ENCODE data around the gene ASPN. TPM values are rescaled to one million over a fixed set of nuclear protein-coding genes. Genes with fewer than 3 reads are reported as not detected.
A peak's percentile ranks its signal among the peaks of the same experiment; 100 is the strongest.

The ASPN gene
- total and polyA plus RNA-seq, 11 donors, result 4.6 to 36.3 (median 17.3) TPM

- no peak overlapping the region for H3K27ac ChIP-seq
- H3K9me3 ChIP-seq, result no peaks in the 10 kb centered on the region
- 92 to 98% (median 96%) methylated on average over 1 of the region's 1 CpG for WGBS, 4 donors
- no peaks in the 10 kb centered on the region for H3K27me3 ChIP-seq
- no peak for DNase-seq
- H3K36me3 ChIP-seq, result peaks cover 0 to 54% (median 4%) of the 10 kb centered on the region in 9 donors
- intact Hi-C loops (cut with DNase I), result loop anchor here in 1 of 10 donors (10.0 kb wide), 1 partner anchor 78 kb away; no protein-coding TSS in a partner anchor
- peaks cover 0 to 19% (median 5%) of the 10 kb centered on the region in 12 donors for H3K4me1 ChIP-seq
- H3K4me3 ChIP-seq, result no peak overlapping the region
- TF ChIP-seq CTCF (IDR thresholded peaks at IDR 0.05), result no peak
- no peak for TF ChIP-seq POLR2A (IDR thresholded peaks at IDR 0.05)
- ATAC-seq, result no peak
Observed at GRCh38 chr9:92516521-92516920, 34.2 kb upstream of the ASPN start.

GRCh38 chr9:92514635-92515034 is 32.3 kb upstream of the ASPN start:
- Histone ChIP-seq H3K27me3 (no peaks in the 10 kb centered on the region), H3K4me3 (no peak overlapping the region), H3K36me3 (peaks cover 0 to 51% (median 4%) of the 10 kb centered on the region in 9 donors), H3K4me1 (peaks cover 0 to 19% (median 5%) of the 10 kb centered on the region in 12 donors), H3K9me3 (no peaks in the 10 kb centered on the region), H3K27ac (no peak overlapping the region)
- ATAC-seq, result no peak
- intact Hi-C loops (cut with DNase I), result loop anchor here in 1 of 10 donors (10.0 kb wide), 1 partner anchor 80 kb away; no protein-coding TSS in a partner anchor
- DNase-seq, result no peak
- 85 to 90% (median 86%) methylated on average over 10 of the region's 10 CpGs for whole genome bisulfite sequencing, 4 donors
- no peak for TF ChIP-seq CTCF (IDR thresholded peaks at IDR 0.05)
- TF ChIP-seq POLR2A (IDR thresholded peaks at IDR 0.05), result no peak

- no peak overlapping the region for H3K4me3 ChIP-seq
- DNase-seq (no peak), ATAC-seq (peak in 3 of 4 donors; percentile 52 to 61 (median 60))
- H3K4me1 ChIP-seq, result peaks cover 0 to 26% (median 10%) of the 10 kb centered on the region in 12 donors
- intact Hi-C loops (cut with DNase I), result loop anchor here in 1 of 10 donors (10.0 kb wide), 1 partner anchor 81 kb away; no protein-coding TSS in a partner anchor
- no peaks in the 10 kb centered on the region for H3K9me3 ChIP-seq
- H3K27me3 ChIP-seq, result no peaks in the 10 kb centered on the region
- peaks cover 0 to 47% (median 4%) of the 10 kb centered on the region in 9 donors for H3K36me3 ChIP-seq
- no peak overlapping the region for H3K27ac ChIP-seq
- WGBS, 4 donors, result 36 to 46% (median 42%) methylated on average over 3 of the region's 3 CpGs
- no peak for TF ChIP-seq CTCF (IDR thresholded peaks at IDR 0.05)
- no peak for TF ChIP-seq POLR2A (IDR thresholded peaks at IDR 0.05)
Observed at GRCh38 chr9:92513349-92513748, 31.0 kb upstream of the ASPN start.

- no peak for DNase-seq
- Histone ChIP-seq H3K9me3 (no peaks in the 10 kb centered on the region), H3K4me3 (no peak overlapping the region), H3K27me3 (no peaks in the 10 kb centered on the region), H3K36me3 (peaks cover 0 to 39% (median 0%) of the 10 kb centered on the region in 9 donors), H3K27ac (no peak overlapping the region), H3K4me1 (peaks cover 0 to 34% (median 17%) of the 10 kb centered on the region in 12 donors)
- no peak for ATAC-seq
- intact Hi-C loops (cut with DNase I), result loop anchor here in 1 of 10 donors (10.0 kb wide), 1 partner anchor 82 kb away; no protein-coding TSS in a partner anchor
- no peak for TF ChIP-seq CTCF (IDR thresholded peaks at IDR 0.05)
- TF ChIP-seq POLR2A (IDR thresholded peaks at IDR 0.05), result no peak
- WGBS, 4 donors, result 76 to 94% (median 86%) methylated on average over 3 of the region's 3 CpGs
Observed at GRCh38 chr9:92512622-92513021, 30.3 kb upstream of the ASPN start.
